ENCODE results near the gene FAM187B. TPM values are rescaled to one million over a fixed set of nuclear protein-coding genes. Genes with fewer than 3 reads are reported as not detected.

Gene FAM187B
- polyA plus RNA-seq (2013, experiment 1 of 2): not detected
- not detected for polyA plus RNA-seq (2013, experiment 2 of 2)

GRCh38 chr19:35228177-35228930 lies at the start of gene FAM187B:
Gene FAM187B, minus strand, starts transcription at chr19:35228739. Its CDS starts 59 bp downstream, at chr19:35228680.
- no peaks in the 10 kb centered on the region for H3K36me3 ChIP-seq (ENCODE audit: control insufficient read depth, insufficient read depth, low read length)

DNA sequence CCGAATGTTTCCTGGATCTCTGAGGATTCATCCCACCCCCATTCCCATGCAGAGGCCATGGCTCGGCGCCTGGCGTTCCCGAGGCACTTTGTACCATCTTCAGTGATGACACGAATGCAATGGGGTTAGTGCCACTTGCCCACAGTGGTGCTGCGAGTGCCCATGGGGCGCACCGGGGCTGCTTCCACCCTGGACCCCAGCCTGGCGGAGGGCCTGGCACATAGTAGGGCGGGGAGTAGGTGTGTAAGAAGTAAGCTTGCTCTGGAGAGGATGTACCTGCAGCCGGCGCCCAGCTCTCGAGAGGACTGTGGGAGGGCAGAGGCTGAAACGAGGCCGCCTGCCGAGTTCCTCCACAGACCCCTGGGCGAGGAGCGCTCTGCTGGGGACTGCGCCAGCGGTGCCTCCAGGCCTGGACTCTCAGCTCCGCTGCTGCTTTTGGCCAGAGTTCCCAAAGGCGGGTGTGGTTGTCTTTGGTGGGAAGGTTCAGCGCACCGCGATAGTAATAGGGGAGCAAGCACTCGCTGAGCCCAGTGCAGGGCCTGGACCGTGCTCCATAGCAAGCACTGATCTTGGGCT lies 48.3 kb upstream of the FAM187B start:
- Histone ChIP-seq H3K4me3 (ENCODE audit: low read length) (no peak overlapping the region), H3K27ac (ENCODE audit: low read depth, low read length) (no peak overlapping the region), H3K27me3 (ENCODE audit: insufficient read depth, low read length, poor library complexity) (no peaks in the 10 kb centered on the region), H3K23ac (ENCODE audit: low read length) (no peak overlapping the region), H3K9ac (ENCODE audit: low read length) (no peak overlapping the region), H3K4me1 (ENCODE audit: control insufficient read depth, low read depth, low read length) (no peaks in the 10 kb centered on the region), H3K18ac (ENCODE audit: low read length) (no peak overlapping the region), H3K4ac (ENCODE audit: low read depth, low read length) (no peak overlapping the region), H2BK15ac (replicated peaks; ENCODE audit: low read depth) (no peak overlapping the region), H4K5ac (ENCODE audit: low read length) (no peak overlapping the region), H2AK5ac (ENCODE audit: low read length) (no peak overlapping the region), H4K8ac (ENCODE audit: low read depth, low read length) (no peak overlapping the region), H3K4me2 (ENCODE audit: low read length) (no peak overlapping the region), H2BK120ac (ENCODE audit: low read depth, low read length) (no peak overlapping the region), H3K79me1 (ENCODE audit: low read length) (no peaks in the 10 kb centered on the region), H3K36me3 (ENCODE audit: control insufficient read depth, insufficient read depth, low read length) (peaks cover 1% of the 10 kb centered on the region), H3K56ac (ENCODE audit: low read length) (no peak overlapping the region), H2BK5ac (ENCODE audit: low read length) (no peak overlapping the region), H3K79me2 (ENCODE audit: control insufficient read depth, insufficient read depth, low read length) (no peaks in the 10 kb centered on the region)
- no CpG with 5 or more reads among the region's 28 CpGs for WGBS (ENCODE audit: extremely low coverage, insufficient coverage, low lambda C conversion rate)
- no peak for DNase-seq

More at GRCh38 chr19:35228177-35228930, at the start of gene FAM187B:
- no peaks in the 10 kb centered on the region for H3K79me1 ChIP-seq (ENCODE audit: low read length)
- no CpG with 5 or more reads among the region's 14 CpGs for WGBS (ENCODE audit: extremely low coverage, insufficient coverage, low lambda C conversion rate)
- no peak within 1 kb of the TSS for H3K4me2 ChIP-seq (ENCODE audit: low read length)
- no peak within 1 kb of the TSS for H4K5ac ChIP-seq (ENCODE audit: low read length)
- H3K79me2 ChIP-seq (ENCODE audit: control insufficient read depth, insufficient read depth, low read length): no peaks in the 10 kb centered on the region
- no peak within 1 kb of the TSS for H3K56ac ChIP-seq (ENCODE audit: low read length)
- H3K4ac ChIP-seq (ENCODE audit: low read depth, low read length): no peak within 1 kb of the TSS
- no peak within 1 kb of the TSS for H3K18ac ChIP-seq (ENCODE audit: low read length)
- DNase-seq: no peak
- no peak within 1 kb of the TSS for H2BK15ac ChIP-seq (replicated peaks; ENCODE audit: low read depth)
- no peak within 1 kb of the TSS for H2AK5ac ChIP-seq (ENCODE audit: low read length)
- H3K27me3 ChIP-seq (ENCODE audit: insufficient read depth, low read length, poor library complexity): no peaks in the 10 kb centered on the region
- no peak within 1 kb of the TSS for H3K4me3 ChIP-seq (ENCODE audit: low read length)
- H3K9ac ChIP-seq (ENCODE audit: low read length): no peak within 1 kb of the TSS
- H3K4me1 ChIP-seq (ENCODE audit: control insufficient read depth, low read depth, low read length): no peaks in the 10 kb centered on the region
- H3K27ac ChIP-seq (ENCODE audit: low read depth, low read length): no peak within 1 kb of the TSS
- no peak within 1 kb of the TSS for H4K8ac ChIP-seq (ENCODE audit: low read depth, low read length)
- no peak within 1 kb of the TSS for H3K23ac ChIP-seq (ENCODE audit: low read length)
- no peak within 1 kb of the TSS for H2BK120ac ChIP-seq (ENCODE audit: low read depth, low read length)
- no peak within 1 kb of the TSS for H2BK5ac ChIP-seq (ENCODE audit: low read length)

GRCh38 chr19:35274323-35274722 lies 45.8 kb upstream of the FAM187B start:
- H3K27ac ChIP-seq (ENCODE audit: low read depth, low read length): no peak overlapping the region
- H3K4me1 ChIP-seq (ENCODE audit: control insufficient read depth, low read depth, low read length): peaks cover 2% of the 10 kb centered on the region
- no CpG with 5 or more reads among the region's 5 CpGs for WGBS (ENCODE audit: extremely low coverage, insufficient coverage, low lambda C conversion rate)
- peaks cover 9% of the 10 kb centered on the region for H3K79me1 ChIP-seq (ENCODE audit: low read length)
- H3K56ac ChIP-seq (ENCODE audit: low read length): no peak overlapping the region
- no peak for DNase-seq
- H2AK5ac ChIP-seq (ENCODE audit: low read length): no peak overlapping the region
- H3K4me3 ChIP-seq (ENCODE audit: low read length): no peak overlapping the region
- no peak overlapping the region for H3K4ac ChIP-seq (ENCODE audit: low read depth, low read length)
- H3K9ac ChIP-seq (ENCODE audit: low read length): no peak overlapping the region
- H2BK120ac ChIP-seq (ENCODE audit: low read depth, low read length): no peak overlapping the region
- H3K36me3 ChIP-seq (ENCODE audit: control insufficient read depth, insufficient read depth, low read length): peaks cover 9% of the 10 kb centered on the region
- H2BK5ac ChIP-seq (ENCODE audit: low read length): no peak overlapping the region
- H3K23ac ChIP-seq (ENCODE audit: low read length): no peak overlapping the region
- H4K5ac ChIP-seq (ENCODE audit: low read length): no peak overlapping the region
- H4K8ac ChIP-seq (ENCODE audit: low read depth, low read length): no peak overlapping the region
- H2BK15ac ChIP-seq (replicated peaks; ENCODE audit: low read depth): no peak overlapping the region
- H3K79me2 ChIP-seq (ENCODE audit: control insufficient read depth, insufficient read depth, low read length): peaks cover 3% of the 10 kb centered on the region
- H3K4me2 ChIP-seq (ENCODE audit: low read length): no peak overlapping the region
- H3K18ac ChIP-seq (ENCODE audit: low read length): no peak overlapping the region
- H3K27me3 ChIP-seq (ENCODE audit: insufficient read depth, low read length, poor library complexity): no peaks in the 10 kb centered on the region

GRCh38 chr19:35273686-35274259 lies 45.2 kb upstream of the FAM187B start:
- Histone ChIP-seq H3K56ac (ENCODE audit: low read length) (no peak overlapping the region), H3K4me3 (ENCODE audit: low read length) (no peak overlapping the region), H3K9ac (ENCODE audit: low read length) (no peak overlapping the region), H3K4ac (ENCODE audit: low read depth, low read length) (no peak overlapping the region), H3K23ac (ENCODE audit: low read length) (no peak overlapping the region), H3K79me1 (ENCODE audit: low read length) (peaks cover 9% of the 10 kb centered on the region), H4K5ac (ENCODE audit: low read length) (no peak overlapping the region), H2BK120ac (ENCODE audit: low read depth, low read length) (no peak overlapping the region), H3K4me2 (ENCODE audit: low read length) (no peak overlapping the region), H3K4me1 (ENCODE audit: control insufficient read depth, low read depth, low read length) (peaks cover 2% of the 10 kb centered on the region), H2BK5ac (ENCODE audit: low read length) (no peak overlapping the region), H3K79me2 (ENCODE audit: control insufficient read depth, insufficient read depth, low read length) (peaks cover 3% of the 10 kb centered on the region), H2BK15ac (replicated peaks; ENCODE audit: low read depth) (no peak overlapping the region), H3K36me3 (ENCODE audit: control insufficient read depth, insufficient read depth, low read length) (peaks cover 9% of the 10 kb centered on the region), H4K8ac (ENCODE audit: low read depth, low read length) (no peak overlapping the region), H3K18ac (ENCODE audit: low read length) (no peak overlapping the region), H2AK5ac (ENCODE audit: low read length) (no peak overlapping the region), H3K27me3 (ENCODE audit: insufficient read depth, low read length, poor library complexity) (no peaks in the 10 kb centered on the region), H3K27ac (ENCODE audit: low read depth, low read length) (no peak overlapping the region)
- DNase-seq: no peak
- WGBS (ENCODE audit: extremely low coverage, insufficient coverage, low lambda C conversion rate): no CpG with 5 or more reads among the region's 14 CpGs

DNA sequence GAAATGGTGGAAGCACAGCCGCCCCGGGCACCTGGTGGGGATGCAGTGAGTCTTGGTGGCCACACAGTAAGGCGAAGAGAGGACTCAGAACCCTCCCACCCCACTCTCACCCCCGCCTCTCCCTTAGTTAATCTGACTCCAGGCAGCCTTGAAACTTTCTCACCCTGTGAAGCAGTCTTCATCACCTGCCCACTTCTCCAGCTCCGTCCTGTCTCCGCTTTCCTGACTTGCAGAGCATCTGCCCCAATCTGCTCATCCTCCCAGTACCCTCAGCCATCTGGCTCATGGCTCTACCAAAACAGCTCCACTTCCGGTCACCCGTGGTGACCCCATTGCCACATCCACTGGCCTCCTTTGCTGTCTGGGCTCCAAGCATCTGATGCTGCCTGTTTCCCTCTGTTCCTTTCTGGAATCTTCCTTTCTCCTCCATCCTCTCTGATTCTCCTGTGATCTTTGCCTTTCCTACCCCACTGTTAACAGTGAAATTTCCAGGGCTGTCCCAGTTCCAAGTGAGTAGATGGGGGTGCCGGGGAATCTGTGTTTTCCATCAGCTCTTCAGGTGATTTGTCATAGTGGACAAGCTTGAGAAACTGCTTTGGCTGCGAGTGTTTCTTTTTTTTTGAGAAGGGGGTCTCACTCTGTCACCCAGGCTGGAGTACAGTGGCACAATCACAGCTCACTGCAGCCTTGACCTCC lies 44.6 kb upstream of the FAM187B start:
- H3K4me3 ChIP-seq (ENCODE audit: low read length): no peak overlapping the region
- H4K8ac ChIP-seq (ENCODE audit: low read depth, low read length): no peak overlapping the region
- no peak overlapping the region for H2BK120ac ChIP-seq (ENCODE audit: low read depth, low read length)
- H3K36me3 ChIP-seq (ENCODE audit: control insufficient read depth, insufficient read depth, low read length): peaks cover 9% of the 10 kb centered on the region
- H3K27me3 ChIP-seq (ENCODE audit: insufficient read depth, low read length, poor library complexity): no peaks in the 10 kb centered on the region
- peaks cover 2% of the 10 kb centered on the region for H3K4me1 ChIP-seq (ENCODE audit: control insufficient read depth, low read depth, low read length)
- H3K56ac ChIP-seq (ENCODE audit: low read length): no peak overlapping the region
- no peak overlapping the region for H3K23ac ChIP-seq (ENCODE audit: low read length)
- H3K79me2 ChIP-seq (ENCODE audit: control insufficient read depth, insufficient read depth, low read length): peaks cover 3% of the 10 kb centered on the region
- peaks cover 9% of the 10 kb centered on the region for H3K79me1 ChIP-seq (ENCODE audit: low read length)
- no peak overlapping the region for H2BK5ac ChIP-seq (ENCODE audit: low read length)
- no CpG with 5 or more reads among the region's 10 CpGs for WGBS (ENCODE audit: extremely low coverage, insufficient coverage, low lambda C conversion rate)
- H3K4ac ChIP-seq (ENCODE audit: low read depth, low read length): no peak overlapping the region
- H3K9ac ChIP-seq (ENCODE audit: low read length): no peak overlapping the region
- H3K27ac ChIP-seq (ENCODE audit: low read depth, low read length): no peak overlapping the region
- no peak overlapping the region for H2AK5ac ChIP-seq (ENCODE audit: low read length)
- H2BK15ac ChIP-seq (replicated peaks; ENCODE audit: low read depth): no peak overlapping the region
- H3K4me2 ChIP-seq (ENCODE audit: low read length): no peak overlapping the region
- no peak overlapping the region for H3K18ac ChIP-seq (ENCODE audit: low read length)
- no peak for DNase-seq
- H4K5ac ChIP-seq (ENCODE audit: low read length): no peak overlapping the region

Measured in mesendoderm (in vitro differentiated cells).